ENCODE data around the gene SF3A2.

- TF ChIP-seq CTCF (conservative IDR thresholded peaks at IDR 0.05) (no peak), ZFX (IDR thresholded peaks at IDR 0.05) (no peak)
Measured at GRCh38 chr19:2232286-2233151, 4.1 kb upstream of the SF3A2 start.

All from C4-2B (cell line).